GM23248 (cell line): Measurements from ENCODE around the gene CELA2B. TPM values are rescaled to one million over a fixed set of nuclear protein-coding genes. Genes with fewer than 3 reads are reported as not detected.

ENCODE experiments used
- DNase-seq: peaks from one replicate; pipeline ENCODE4 v3.0.0-alpha.2; 2015
- H2AFZ ChIP-seq: fragments of 200-600 bp; sonication (generic); 2 replicates; pipeline ENCODE4 v1.6.1; 2016; ENCODE audit warnings: antibody characterized with exemption
- H3F3A ChIP-seq: fragments of 200-600 bp; sonication (generic); 2 replicates; pipeline ENCODE4 v1.6.1; 2016; ENCODE audit warnings: mild to moderate bottlenecking, antibody characterized with exemption, mixed run types; ENCODE audit not compliant: insufficient read depth
- H3K27ac ChIP-seq: fragments of 200-600 bp; sonication (generic); 2 replicates; pipeline ENCODE4 v1.5.1; 2016; ENCODE audit warnings: mild to moderate bottlenecking
- H3K27me3 ChIP-seq: fragments of 200-600 bp; sonication (generic); replicated peaks from 2 replicates; pipeline ENCODE4 v1.6.1; 2016; ENCODE audit warnings: mild to moderate bottlenecking; ENCODE audit not compliant: insufficient read depth
- H3K36me3 ChIP-seq: fragments of 200-600 bp; sonication (generic); 2 replicates; pipeline ENCODE4 v1.6.1; 2016; ENCODE audit warnings: low read depth, mild to moderate bottlenecking
- H3K4me1 ChIP-seq: fragments of 200-600 bp; sonication (generic); 2 replicates; pipeline ENCODE4 v1.6.1; 2016; ENCODE audit warnings: mild to moderate bottlenecking; ENCODE audit not compliant: insufficient read depth
- H3K4me2 ChIP-seq: fragments of 200-600 bp; sonication (generic); one replicate; pipeline ENCODE4 v1.6.1; 2016; ENCODE audit warnings: mild to moderate bottlenecking; ENCODE audit not compliant: unreplicated experiment
- H3K4me3 ChIP-seq: fragments of 200-600 bp; sonication (generic); 2 replicates; pipeline ENCODE4 v1.5.1; 2016; ENCODE audit warnings: mild to moderate bottlenecking
- H3K79me2 ChIP-seq: fragments of 200-600 bp; sonication (generic); 2 replicates; pipeline ENCODE4 v1.6.1; 2016; ENCODE audit warnings: mild to moderate bottlenecking; ENCODE audit not compliant: insufficient read depth
- H3K9ac ChIP-seq: fragments of 200-600 bp; sonication (generic); 2 replicates; pipeline ENCODE4 v1.6.1; 2016; ENCODE audit warnings: mild to moderate bottlenecking
- H3K9me2 ChIP-seq: fragments of 200-600 bp; sonication (generic); 2 replicates; pipeline ENCODE4 v1.6.1; 2016; ENCODE audit warnings: mixed run types, mild to moderate bottlenecking, moderate library complexity; ENCODE audit not compliant: insufficient read depth
- H3K9me3 ChIP-seq: fragments of 200-600 bp; sonication (generic); one replicate; pipeline ENCODE4 v1.6.1; 2017; ENCODE audit warnings: low read depth
- H4K20me1 ChIP-seq: fragments of 200-600 bp; sonication (generic); 2 replicates; pipeline ENCODE4 v1.6.0; 2016; ENCODE audit not compliant: insufficient read depth
- EZH2 ChIP-seq: fragments of 200-600 bp; sonication (generic); IDR thresholded peaks from 2 replicates; pipeline ENCODE4 v1.6.1; 2018; ENCODE audit warnings: antibody characterized with exemption, mild to moderate bottlenecking; ENCODE audit not compliant: insufficient read depth, poor library complexity, severe bottlenecking
- EZH2phosphoT487 ChIP-seq: fragments of 200-600 bp; sonication (generic); IDR thresholded peaks from 2 replicates; pipeline ENCODE4 v1.6.1; 2018; ENCODE audit warnings: antibody characterized with exemption, moderate library complexity, mild to moderate bottlenecking, low read depth; ENCODE audit not compliant: insufficient read depth
- WGBS, 2 experiments: methylation state at CpG; one replicate each; pipeline ENCODE4 v1.1.6; 2015 to 2017; ENCODE audit warnings: low lambda C conversion rate in 2 of 2, low coverage in 1 of 2; ENCODE audit errors: missing lambda C conversion rate in 2 of 2; 5-methylcytosine and 5-hydroxymethylcytosine counted together
- in situ Hi-C: fragments of 300-500 bp; cut with MboI; formaldehyde crosslinking; loops from 2 replicates; pipeline ENCODE4 v1.15.0; 2020
- polyA plus RNA-seq: library from polyadenylated mRNA; unstranded; fragments of >200 nt; fragmentation: Nextera tagmentation; extraction: Ambion mirVana; gene quantifications from 2 replicates; pipeline ENCODE4 v1.2.1, GENCODE V29; 2016
- total RNA-seq: library from RNA; depleted of rRNA; stranded (reverse); fragments of >200 nt; shearing (Covaris generic); gene quantifications from 2 replicates; pipeline ENCODE4 v1.2.3, GENCODE V29; 2014

Gene CELA2B
- total and polyA plus RNA-seq, 2 experiments from 2014 or later, result not detected

DNA sequence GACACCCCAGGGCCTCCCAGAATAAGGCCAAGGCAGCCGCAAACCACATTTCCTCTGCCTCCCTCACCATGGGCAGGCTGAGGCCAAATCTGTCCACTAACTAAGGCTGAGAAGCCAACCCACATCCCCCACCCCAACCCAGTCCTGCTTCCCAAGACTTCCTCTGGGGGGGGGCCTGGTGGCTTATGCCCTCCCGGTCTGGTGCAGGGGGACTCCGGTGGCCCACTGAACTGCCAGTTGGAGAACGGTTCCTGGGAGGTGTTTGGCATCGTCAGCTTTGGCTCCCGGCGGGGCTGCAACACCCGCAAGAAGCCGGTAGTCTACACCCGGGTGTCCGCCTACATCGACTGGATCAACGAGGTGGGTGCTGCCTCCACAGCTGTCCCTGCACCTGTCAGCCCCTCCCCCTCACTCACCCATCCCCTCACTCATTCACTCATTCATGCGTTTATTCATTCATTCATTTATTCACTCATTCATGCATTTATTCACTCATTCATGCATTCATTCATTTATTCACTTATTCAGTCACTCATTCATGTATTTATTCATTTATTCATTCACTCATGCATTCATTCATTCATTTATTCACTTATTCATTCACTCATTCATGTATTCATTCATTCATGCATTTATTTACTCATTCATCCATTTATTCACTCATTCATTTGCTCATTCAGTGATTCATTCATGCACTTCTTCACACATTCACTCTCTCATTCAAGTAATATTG, 30.3 kb upstream of the CELA2B start:
- no peak for DNase-seq
- Histone ChIP-seq H3K9ac (no peak overlapping the region), H3K36me3 (no peaks in the 10 kb centered on the region), H3K27me3 (no peaks in the 10 kb centered on the region), H3K4me1 (no peaks in the 10 kb centered on the region), H3K4me3 (no peak overlapping the region), H3K9me3 (no peaks in the 10 kb centered on the region), H3F3A (no peaks in the 10 kb centered on the region), H2AFZ (no peak overlapping the region), H3K9me2 (no peaks in the 10 kb centered on the region), H3K79me2 (no peaks in the 10 kb centered on the region), H3K27ac (no peak overlapping the region), H4K20me1 (no peaks in the 10 kb centered on the region), H3K4me2 (no peak overlapping the region)
- WGBS, 2 experiments, result 86 to 90% methylated on average over 13 to 14 of the region's 14 CpGs
- no peak for TF ChIP-seq EZH2phosphoT487
- no peak for TF ChIP-seq EZH2
- in situ Hi-C loops, result loop anchor here (25.0 kb wide), 1 partner anchor 308 kb away; no protein-coding TSS in a partner anchor

DNA sequence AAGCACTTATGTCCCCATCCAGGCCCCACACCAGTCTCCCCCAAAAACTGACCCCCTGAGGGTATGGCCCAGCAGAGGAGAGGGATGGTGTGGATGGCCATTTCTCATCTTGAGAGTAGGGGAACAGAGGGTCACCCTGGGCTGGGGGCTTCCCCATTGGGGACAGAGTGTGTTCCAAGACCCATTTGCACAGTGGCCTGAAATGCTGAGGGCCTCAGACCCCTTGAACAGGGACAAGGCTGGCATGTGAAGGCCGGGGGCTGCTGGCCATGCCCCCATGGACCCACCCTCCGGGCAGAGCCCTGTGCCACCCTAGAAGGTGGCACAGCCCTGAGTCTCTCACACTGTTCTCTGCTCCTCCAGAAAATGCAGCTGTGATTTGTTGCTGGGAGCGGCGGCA, 29.7 kb upstream of the CELA2B start:
- Histone ChIP-seq H3K9ac (no peak overlapping the region), H3K79me2 (no peaks in the 10 kb centered on the region), H3K36me3 (no peaks in the 10 kb centered on the region), H3K27ac (no peak overlapping the region), H4K20me1 (no peaks in the 10 kb centered on the region), H3K9me2 (no peaks in the 10 kb centered on the region), H3K4me1 (no peaks in the 10 kb centered on the region), H3K4me2 (no peak overlapping the region), H3K4me3 (no peak overlapping the region), H3K9me3 (no peaks in the 10 kb centered on the region), H2AFZ (no peak overlapping the region), H3F3A (no peaks in the 10 kb centered on the region), H3K27me3 (no peaks in the 10 kb centered on the region)
- TF ChIP-seq EZH2, result no peak
- in situ Hi-C loops, result loop anchor here (25.0 kb wide), 1 partner anchor 309 kb away; no protein-coding TSS in a partner anchor
- DNase-seq, result no peak
- 74 to 85% methylated on average over 2 to 3 of the region's 4 CpGs for WGBS, 2 experiments

DNA sequence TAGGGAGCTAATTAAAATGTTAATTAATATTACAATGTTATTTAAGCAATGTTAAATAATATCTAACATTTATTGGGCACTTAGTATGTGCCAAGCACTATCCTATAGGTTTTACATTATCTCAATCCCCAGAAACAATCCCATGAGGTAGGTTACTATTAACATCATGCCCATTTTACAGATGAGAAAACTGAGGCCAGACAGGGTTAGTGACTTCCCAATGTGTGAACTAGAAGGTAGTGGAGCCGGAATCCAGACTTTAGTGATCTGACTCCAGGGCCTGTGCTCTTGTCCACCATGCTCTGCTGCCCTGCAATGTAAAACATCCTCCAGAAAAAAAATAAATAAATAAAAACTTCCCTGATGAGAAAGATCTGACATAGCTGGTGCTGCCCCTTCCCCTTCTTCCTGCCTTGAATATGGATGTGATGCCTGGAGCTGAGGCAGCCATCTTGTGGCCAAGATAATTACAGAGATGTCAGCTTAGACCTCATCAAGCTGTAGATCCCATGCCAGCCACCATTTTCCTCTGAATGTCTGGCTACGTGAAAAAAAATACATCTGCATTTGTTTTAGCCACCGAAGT, 26.9 kb upstream of the CELA2B start:
- Histone ChIP-seq H2AFZ (no peak overlapping the region), H3K4me2 (no peak overlapping the region), H3K27ac (no peak overlapping the region), H3K36me3 (no peaks in the 10 kb centered on the region), H3K27me3 (no peaks in the 10 kb centered on the region), H3K79me2 (no peaks in the 10 kb centered on the region), H4K20me1 (no peaks in the 10 kb centered on the region), H3K9me3 (no peaks in the 10 kb centered on the region), H3K9ac (no peak overlapping the region), H3K4me1 (peaks cover under 1% of the 10 kb centered on the region; the same call in 1 of the 2 replicates), H3F3A (no peaks in the 10 kb centered on the region), H3K4me3 (no peak overlapping the region), H3K9me2 (no peaks in the 10 kb centered on the region)
- in situ Hi-C loops, result loop anchor here (25.0 kb wide), 1 partner anchor 312 kb away; no protein-coding TSS in a partner anchor
- no peak for TF ChIP-seq EZH2phosphoT487
- no peak for TF ChIP-seq EZH2
- WGBS, 2 experiments, result 32% methylated on average over 3 of the region's 3 CpGs
- DNase-seq, result no peak

DNA sequence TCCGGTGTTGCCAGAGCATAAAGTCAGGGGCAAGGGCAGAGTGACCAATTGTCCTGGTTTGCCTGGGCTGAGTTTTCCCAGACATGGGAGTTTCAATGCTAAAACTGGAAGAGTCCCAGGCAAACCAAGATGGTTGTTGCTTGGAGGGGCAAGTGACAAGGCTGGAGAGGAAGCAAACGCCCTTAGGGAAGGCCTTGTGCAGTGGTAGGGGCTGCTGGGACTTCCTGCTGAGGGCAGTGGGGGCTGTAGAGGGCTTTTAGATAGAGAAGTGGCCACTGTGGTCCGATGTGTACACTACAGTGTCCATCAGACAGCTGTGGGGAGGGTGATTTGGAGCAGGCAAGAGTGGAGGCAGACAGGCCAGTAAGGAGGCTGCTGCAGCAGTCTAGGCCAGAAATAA, 26.3 kb upstream of the CELA2B start:
- Histone ChIP-seq H3K9me3 (no peaks in the 10 kb centered on the region), H3K27me3 (no peaks in the 10 kb centered on the region), H3F3A (no peaks in the 10 kb centered on the region), H4K20me1 (no peaks in the 10 kb centered on the region), H3K79me2 (no peaks in the 10 kb centered on the region), H3K27ac (no peak overlapping the region), H2AFZ (no peak overlapping the region), H3K4me1 (peaks cover 7% of the 10 kb centered on the region), H3K9me2 (no peaks in the 10 kb centered on the region), H3K4me3 (no peak overlapping the region), H3K4me2 (no peak overlapping the region), H3K9ac (no peak overlapping the region), H3K36me3 (no peaks in the 10 kb centered on the region)
- 68 to 69% methylated on average over 3 of the region's 3 CpGs for WGBS, 2 experiments
- no peak for TF ChIP-seq EZH2phosphoT487
- no peak for TF ChIP-seq EZH2
- no peak for DNase-seq
- in situ Hi-C loops, result loop anchor here (25.0 kb wide), 1 partner anchor 312 kb away; no protein-coding TSS in a partner anchor
